ENCODE results near the gene ITPKB. TPM values are rescaled to one million over a fixed set of nuclear protein-coding genes. Genes with fewer than 3 reads are reported as not detected.

Gene ITPKB
- total and polyA plus RNA-seq, 11 donors = 6.2 to 33.7 (median 17.8) TPM

DNA sequence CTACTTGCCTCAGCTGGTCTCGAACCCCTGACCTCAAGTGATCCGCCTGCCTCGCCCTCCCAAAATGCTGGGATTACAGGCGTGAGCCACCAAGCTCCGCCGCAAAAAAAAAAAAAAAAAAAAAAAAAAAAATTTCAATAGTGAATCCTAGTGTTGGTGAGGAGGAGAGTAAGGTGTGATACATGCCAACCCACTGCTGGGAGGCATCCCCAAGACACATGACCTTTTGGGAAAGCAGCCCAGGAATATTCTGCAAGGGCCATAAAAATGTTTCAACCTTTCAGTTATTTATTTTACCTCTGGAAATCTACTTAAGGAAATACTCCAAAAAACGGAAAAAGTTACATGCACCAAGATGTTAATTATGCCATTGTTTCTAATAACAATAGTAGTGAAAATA, 69.0 kb downstream of the ITPKB start:
- WGBS, 4 donors = 62 to 79% (median 71%) methylated on average over 7 of the region's 7 CpGs
- Histone ChIP-seq H3K4me1 (peaks cover 10 to 95% (median 49%) of the 10 kb centered on the region in 12 donors), H3K27ac (peak overlapping the region in 5 of 12 donors; percentile 2 to 45 (median 28)), H3K27me3 (no peaks in the 10 kb centered on the region), H3K4me3 (no peak overlapping the region), H3K9me3 (no peaks in the 10 kb centered on the region), H3K36me3 (peaks cover 0 to 8% (median 0%) of the 10 kb centered on the region in 9 donors)
- intact Hi-C loops (cut with DNase I) = no loop called here
- DNase-seq = no peak
- peak in 1 of 4 donors; percentile 30 for ATAC-seq
- TF ChIP-seq, protein P1, sequence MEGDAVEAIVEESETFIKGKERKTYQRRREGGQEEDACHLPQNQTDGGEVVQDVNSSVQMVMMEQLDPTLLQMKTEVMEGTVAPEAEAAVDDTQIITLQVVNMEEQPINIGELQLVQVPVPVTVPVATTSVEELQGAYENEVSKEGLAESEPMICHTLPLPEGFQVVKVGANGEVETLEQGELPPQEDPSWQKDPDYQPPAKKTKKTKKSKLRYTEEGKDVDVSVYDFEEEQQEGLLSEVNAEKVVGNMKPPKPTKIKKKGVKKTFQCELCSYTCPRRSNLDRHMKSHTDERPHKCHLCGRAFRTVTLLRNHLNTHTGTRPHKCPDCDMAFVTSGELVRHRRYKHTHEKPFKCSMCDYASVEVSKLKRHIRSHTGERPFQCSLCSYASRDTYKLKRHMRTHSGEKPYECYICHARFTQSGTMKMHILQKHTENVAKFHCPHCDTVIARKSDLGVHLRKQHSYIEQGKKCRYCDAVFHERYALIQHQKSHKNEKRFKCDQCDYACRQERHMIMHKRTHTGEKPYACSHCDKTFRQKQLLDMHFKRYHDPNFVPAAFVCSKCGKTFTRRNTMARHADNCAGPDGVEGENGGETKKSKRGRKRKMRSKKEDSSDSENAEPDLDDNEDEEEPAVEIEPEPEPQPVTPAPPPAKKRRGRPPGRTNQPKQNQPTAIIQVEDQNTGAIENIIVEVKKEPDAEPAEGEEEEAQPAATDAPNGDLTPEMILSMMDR (IDR thresholded peaks at IDR 0.05) = no peak
- TF ChIP-seq POLR2A (IDR thresholded peaks at IDR 0.05) = no peak

- peaks cover 0 to 8% (median 0%) of the 10 kb centered on the region in 9 donors for H3K36me3 ChIP-seq
- ATAC-seq (no peak), DNase-seq (peak in 1 of 5 donors; percentile 28)
- H3K27ac ChIP-seq = peak overlapping the region in 8 of 12 donors; percentile 2 to 94 (median 84)
- H3K4me1 ChIP-seq = peaks cover 22 to 95% (median 50%) of the 10 kb centered on the region in 12 donors
- no peak overlapping the region for H3K4me3 ChIP-seq
- WGBS, 4 donors = 41 to 68% (median 57%) methylated on average over 5 of the region's 5 CpGs
- intact Hi-C loops (cut with DNase I) = no loop called here
- H3K9me3 ChIP-seq = no peaks in the 10 kb centered on the region
- no peak for TF ChIP-seq POLR2A (IDR thresholded peaks at IDR 0.05)
- TF ChIP-seq, protein P1 (IDR thresholded peaks at IDR 0.05) = no peak
- no peaks in the 10 kb centered on the region for H3K27me3 ChIP-seq
Measured at GRCh38 chr1:226668173-226668560, 70.9 kb downstream of the ITPKB start.

- peak in 1 of 5 donors; percentile 9 for DNase-seq
- intact Hi-C loops (cut with DNase I) = no loop called here
- no peaks in the 10 kb centered on the region for H3K27me3 ChIP-seq
- peaks cover 0 to 8% (median 0%) of the 10 kb centered on the region in 9 donors for H3K36me3 ChIP-seq
- no peak for ATAC-seq
- no peak overlapping the region for H3K4me3 ChIP-seq
- 88 to 97% (median 91%) methylated on average over 4 of the region's 4 CpGs for WGBS, 4 donors
- H3K9me3 ChIP-seq = no peaks in the 10 kb centered on the region
- peaks cover 12 to 98% (median 65%) of the 10 kb centered on the region in 12 donors for H3K4me1 ChIP-seq
- TF ChIP-seq POLR2A (IDR thresholded peaks at IDR 0.05) = no peak
- TF ChIP-seq, protein P1 (IDR thresholded peaks at IDR 0.05) = no peak
- peak overlapping the region in 8 of 12 donors; percentile 77 to 94 (median 89) for H3K27ac ChIP-seq
Measured at GRCh38 chr1:226666692-226667091, 72.4 kb downstream of the ITPKB start.

DNA sequence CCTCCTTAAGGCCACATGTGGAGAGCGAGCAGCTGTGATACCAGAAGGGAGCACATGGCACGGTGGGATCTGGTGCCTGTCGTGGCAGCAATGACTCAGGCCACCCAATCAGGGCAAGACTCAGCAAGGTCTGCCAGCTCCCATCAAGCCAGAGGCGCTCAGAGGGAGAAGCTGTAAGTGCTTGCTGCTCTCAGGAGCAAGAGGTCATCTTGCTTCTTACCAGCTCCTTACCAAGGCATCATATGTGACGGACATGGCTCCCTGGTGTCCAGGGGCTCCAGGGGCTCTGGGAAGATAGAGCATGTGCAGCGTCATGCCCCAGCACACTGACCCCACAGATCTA, 72.9 kb downstream of the ITPKB start:
- ATAC-seq (no peak), DNase-seq (peak in 2 of 5 donors; percentile 28 to 46)
- TF ChIP-seq, protein P1 (IDR thresholded peaks at IDR 0.05) = no peak
- no peak for TF ChIP-seq POLR2A (IDR thresholded peaks at IDR 0.05)
- Histone ChIP-seq H3K4me3 (no peak overlapping the region), H3K27me3 (no peaks in the 10 kb centered on the region), H3K27ac (peak overlapping the region in 9 of 12 donors; percentile 77 to 95 (median 90)), H3K36me3 (peaks cover 0 to 3% (median 0%) of the 10 kb centered on the region in 9 donors), H3K4me1 (peaks cover 7 to 98% (median 69%) of the 10 kb centered on the region in 12 donors), H3K9me3 (no peaks in the 10 kb centered on the region)
- intact Hi-C loops (cut with DNase I) = no loop called here
- 80 to 90% (median 88%) methylated on average over 4 to 6 of the region's 6 CpGs for WGBS, 4 donors

Measured in heart left ventricle (tissue), 16 donors.